Tibial artery (tissue), 4 donors: Measurements from ENCODE around the gene EXT2.
A peak's percentile ranks its signal among the peaks of the same experiment; 100 is the strongest.

Experiments used
- DNase-seq, 2 donors: peaks; one replicate each; pipeline ENCODE4 v3.0.0-alpha.2; 2019
- H3K27ac ChIP-seq, 2 donors: fragments of 200-600 bp; sonication (generic) in 1 of 2; 1 replicate in 1 of 2; 2 replicates in 1 of 2; pipeline ENCODE4 v1.5.1; 2018 to 2019; ENCODE audit warnings: mild to moderate bottlenecking in 1 of 2
- H3K27me3 ChIP-seq, 2 donors: fragments of 200-600 bp; sonication (generic) in 1 of 2; one replicate each; pipeline versions ENCODE4 v1.5.1 to v1.6.0; 2016 to 2019
- H3K36me3 ChIP-seq, 3 donors: fragments of 200-600 bp; sonication (generic) in 2 of 3; one replicate each; pipeline ENCODE4 v1.5.1; 2016 to 2019; ENCODE audit warnings: mild to moderate bottlenecking in 2 of 3
- H3K4me1 ChIP-seq, 4 donors: fragments of 200-600 bp; sonication (generic) in 2 of 4; 1 replicate in 3 of 4; 2 replicates in 1 of 4; pipeline ENCODE4 v1.5.1; 2016 to 2019
- H3K4me3 ChIP-seq, 2 donors: fragments of 200-600 bp; sonication (generic) in 1 of 2; 1 replicate in 1 of 2; 2 replicates in 1 of 2; pipeline ENCODE4 v1.5.1; 2018 to 2019; ENCODE audit warnings: mild to moderate bottlenecking in 2 of 2
- H3K9me3 ChIP-seq, 3 donors: fragments of 200-600 bp; sonication (generic) in 1 of 3; one replicate each; pipeline ENCODE4 v1.5.1; 2016 to 2019
- CTCF ChIP-seq, 2 experiments: fragments of 200-600 bp in 1 of 2; fragments of 450-650 bp in 1 of 2; IDR thresholded peaks; one replicate each; pipeline ENCODE4 v1.5.1; 2017 to 2019; ENCODE audit warnings: antibody characterized with exemption in 2 of 2, mild to moderate bottlenecking in 1 of 2, moderate library complexity in 1 of 2
- intact Hi-C: fragments of 100-400 bp; cut with DNase I; formaldehyde crosslinking; loops from one replicate; pipeline ENCODE4 v1.15.0; 2023; ENCODE audit warnings: low total_unique reads

Gene EXT2

GRCh38 chr11:44269369-44270351 lies 174.2 kb downstream of the EXT2 start:
- DNase-seq = peak; percentile 11 to 42
- intact Hi-C loops = no loop called here
- Histone ChIP-seq H3K27me3 (peaks cover 0 to 3% of the 10 kb centered on the region in 2 donors), H3K27ac (no peak overlapping the region), H3K36me3 (no peaks in the 10 kb centered on the region), H3K9me3 (no peaks in the 10 kb centered on the region), H3K4me3 (no peak overlapping the region), H3K4me1 (no peaks in the 10 kb centered on the region)
- no peak for TF ChIP-seq CTCF (IDR thresholded peaks at IDR 0.05)

GRCh38 chr11:44270403-44271273 lies 175.2 kb downstream of the EXT2 start:
- TF ChIP-seq CTCF (IDR thresholded peaks at IDR 0.05) = no peak
- H3K36me3 ChIP-seq = no peaks in the 10 kb centered on the region
- DNase-seq = peak; percentile 3 to 60
- peaks cover 0 to 3% of the 10 kb centered on the region in 2 donors for H3K27me3 ChIP-seq
- H3K9me3 ChIP-seq = no peaks in the 10 kb centered on the region
- no peak overlapping the region for H3K4me3 ChIP-seq
- H3K27ac ChIP-seq = no peak overlapping the region
- intact Hi-C loops = no loop called here
- H3K4me1 ChIP-seq = no peaks in the 10 kb centered on the region

- Histone ChIP-seq H3K9me3 (no peaks in the 10 kb centered on the region), H3K27ac (no peak overlapping the region), H3K27me3 (peaks cover 0 to 3% of the 10 kb centered on the region in 2 donors), H3K4me3 (no peak overlapping the region), H3K4me1 (no peaks in the 10 kb centered on the region), H3K36me3 (no peaks in the 10 kb centered on the region)
- no peak for TF ChIP-seq CTCF (IDR thresholded peaks at IDR 0.05)
- no peak for DNase-seq
- intact Hi-C loops = no loop called here
Measured at GRCh38 chr11:44271286-44271685, 175.8 kb downstream of the EXT2 start.

DNA sequence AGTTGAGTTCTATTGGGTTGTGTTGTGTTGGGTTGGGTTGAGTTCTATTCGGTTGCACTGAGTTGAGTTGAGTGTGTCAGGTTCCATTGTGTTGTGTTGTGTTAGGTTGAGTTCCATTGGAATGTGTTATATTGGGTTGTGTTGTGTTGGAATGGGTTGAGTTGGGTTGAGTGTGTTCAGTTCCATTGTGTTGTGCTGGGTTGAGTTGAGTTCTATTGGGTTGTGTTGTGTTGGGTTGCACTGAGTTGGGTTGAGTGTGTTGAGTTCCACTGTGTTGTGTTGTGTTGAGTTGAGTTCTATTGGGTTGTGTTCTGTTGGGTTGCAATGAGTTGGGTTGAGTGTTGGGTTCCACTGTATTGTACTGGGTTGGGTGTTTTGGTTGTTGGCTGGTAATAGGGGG lies 178.9 kb downstream of the EXT2 start:
- no peaks in the 10 kb centered on the region for H3K36me3 ChIP-seq
- H3K9me3 ChIP-seq = no peaks in the 10 kb centered on the region
- no peak overlapping the region for H3K4me3 ChIP-seq
- TF ChIP-seq CTCF (IDR thresholded peaks at IDR 0.05) = no peak
- peak in 1 of 2 donors; percentile 1 for DNase-seq
- intact Hi-C loops = no loop called here
- peaks cover 0 to 4% (median 0%) of the 10 kb centered on the region in 4 donors for H3K4me1 ChIP-seq
- H3K27me3 ChIP-seq = peaks cover 0 to 3% of the 10 kb centered on the region in 2 donors
- H3K27ac ChIP-seq = no peak overlapping the region

GRCh38 chr11:44275241-44275640 lies 179.8 kb downstream of the EXT2 start:
- DNase-seq = peak in 1 of 2 donors; percentile 55
- Histone ChIP-seq H3K27me3 (no peaks in the 10 kb centered on the region), H3K4me1 (peaks cover 0 to 4% (median 0%) of the 10 kb centered on the region in 4 donors), H3K27ac (no peak overlapping the region), H3K9me3 (no peaks in the 10 kb centered on the region), H3K4me3 (no peak overlapping the region), H3K36me3 (no peaks in the 10 kb centered on the region)
- no peak for TF ChIP-seq CTCF (IDR thresholded peaks at IDR 0.05)
- intact Hi-C loops = no loop called here
